ENCODE data around the gene INPP5D.

Gene INPP5D

DNA sequence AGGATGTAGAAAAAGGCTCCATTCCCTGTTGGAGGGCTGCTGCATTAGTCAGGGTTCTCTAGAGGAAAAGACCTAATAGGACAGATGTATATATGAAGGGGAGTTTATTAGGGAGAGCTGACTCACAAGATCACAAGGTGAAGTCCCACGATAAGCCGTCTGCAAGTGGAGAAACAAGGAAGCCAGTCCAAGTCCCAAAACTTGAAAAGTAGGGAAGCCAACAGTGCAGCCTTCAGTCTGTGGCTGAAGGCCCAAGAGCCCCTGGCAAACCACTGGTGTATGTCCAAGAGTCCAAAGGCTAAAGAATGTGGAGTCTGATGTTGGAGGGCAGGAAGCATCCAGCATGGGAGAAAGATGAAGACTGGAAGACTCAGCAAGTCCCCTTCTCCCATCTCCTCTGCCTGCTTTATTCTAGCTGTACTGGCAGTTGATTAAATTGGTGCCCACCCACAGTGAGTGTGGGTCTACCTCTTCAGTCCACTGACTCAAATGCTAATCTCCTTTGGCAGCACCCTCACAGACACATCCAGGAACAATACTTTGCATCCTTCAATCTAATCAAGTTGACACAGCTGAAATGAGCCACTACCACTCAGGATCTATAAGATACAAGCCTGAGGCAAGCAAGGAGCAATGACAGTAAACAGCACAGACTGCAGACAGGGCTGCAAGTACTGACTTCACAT, 161.4 kb downstream of the INPP5D start:
- no peak for DNase-seq

DNA sequence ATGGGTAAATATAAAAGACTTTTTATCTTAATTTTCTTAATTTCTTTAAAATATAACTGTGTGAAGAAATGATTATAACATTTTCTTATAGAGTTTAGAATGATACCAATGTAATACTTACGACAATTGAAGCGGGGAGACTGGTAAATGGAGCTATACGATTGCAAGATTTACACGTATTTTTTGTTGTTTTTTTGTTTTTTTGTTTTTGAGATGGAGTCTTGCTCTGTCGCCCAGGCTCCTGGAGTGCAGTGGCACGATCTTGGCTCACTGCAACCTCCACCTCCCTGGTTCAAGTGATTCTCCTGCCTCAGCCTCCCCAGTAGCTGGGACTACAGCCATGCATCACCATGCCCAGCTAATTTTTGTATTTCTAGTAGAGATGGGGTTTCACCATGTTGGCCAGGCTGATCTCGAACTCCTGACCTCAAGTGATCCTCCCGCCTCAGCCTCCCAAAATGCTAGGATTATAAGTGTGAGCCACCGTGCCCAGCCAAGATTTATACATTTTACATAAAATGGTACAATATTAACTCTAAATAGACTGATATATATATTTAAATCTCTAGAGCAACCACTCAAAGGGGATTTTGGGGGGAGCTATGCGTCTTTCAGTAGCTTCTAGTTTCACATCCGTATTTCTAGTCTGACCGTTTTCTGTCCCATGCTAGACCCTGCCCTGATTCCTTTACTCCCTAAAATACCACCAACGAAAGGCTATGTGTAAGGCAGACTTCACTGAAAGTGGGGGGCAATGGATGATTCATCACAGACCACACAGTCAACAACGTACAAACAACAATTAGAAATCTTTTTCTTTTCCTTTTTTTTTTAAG, 163.1 kb downstream of the INPP5D start:
- DNase-seq = no peak

DNA sequence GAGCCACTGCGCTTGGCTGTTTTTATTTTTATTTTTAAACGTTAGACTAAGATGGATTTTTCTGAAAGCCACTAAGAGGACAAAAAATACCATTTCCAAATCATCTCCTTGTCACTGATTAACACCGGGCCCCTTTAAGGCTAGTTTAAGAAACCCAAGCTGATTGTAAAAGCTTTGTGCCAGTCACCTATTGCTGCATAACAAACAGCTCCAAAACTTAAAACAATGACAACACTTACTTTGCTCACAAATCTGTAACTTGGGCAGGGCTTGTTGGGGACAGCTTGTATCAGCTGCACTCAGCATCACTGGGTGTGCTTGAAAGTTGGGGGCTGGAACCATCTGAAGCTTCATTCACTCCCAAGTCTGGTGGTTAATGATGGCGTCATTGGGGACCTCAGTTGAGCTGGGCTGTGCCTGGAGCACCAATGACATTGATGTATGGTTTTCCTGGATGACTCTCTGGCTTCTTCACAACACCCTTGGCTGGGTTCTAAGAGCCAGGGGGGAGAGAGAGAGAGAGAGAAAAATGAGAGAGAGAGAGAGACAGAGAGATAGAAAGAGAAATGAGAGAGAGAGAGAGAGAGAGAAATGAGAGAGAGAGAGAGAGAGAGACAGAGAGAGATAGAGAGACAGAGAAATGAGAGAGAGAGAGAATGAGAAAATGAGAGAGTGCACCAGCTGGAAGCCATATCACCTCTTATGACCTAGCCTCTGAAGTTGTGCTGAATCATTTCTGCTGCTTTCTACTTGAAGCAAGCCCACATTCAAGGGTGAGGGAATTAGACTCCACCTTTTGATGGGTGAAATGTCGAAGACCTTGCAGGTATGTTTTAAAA, 165.3 kb downstream of the INPP5D start:
- no peak for DNase-seq

- no peak for DNase-seq
These were observed 166.4 kb downstream of the INPP5D start for GRCh38 chr2:233226511-233227031.

- no peak for DNase-seq
These were observed 167.3 kb downstream of the INPP5D start for GRCh38 chr2:233227346-233227978.

DNA sequence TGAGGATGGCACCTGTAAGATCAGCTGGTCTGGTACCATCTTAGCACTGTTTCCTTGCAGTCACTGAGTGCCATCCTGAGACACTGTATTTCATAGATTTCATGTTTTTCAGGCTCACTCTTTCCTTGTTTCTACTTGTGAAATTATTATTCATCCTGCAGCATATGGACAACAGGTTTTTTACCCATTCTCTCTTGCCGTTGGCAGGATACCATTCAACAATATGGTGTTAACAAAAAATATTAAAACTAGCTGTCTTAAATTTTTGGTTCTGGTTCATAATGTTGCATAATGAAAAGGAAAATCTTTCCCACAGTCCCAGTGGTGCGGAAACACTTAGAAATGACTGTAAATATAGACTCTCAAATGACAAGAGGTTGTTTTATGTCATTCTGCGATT, 168.2 kb downstream of the INPP5D start:
- DNase-seq = no peak

- DNase-seq = no peak
These were observed 173.6 kb downstream of the INPP5D start for GRCh38 chr2:233233618-233234230.

- DNase-seq = no peak
These were observed 174.1 kb downstream of the INPP5D start for GRCh38 chr2:233234264-233234663.

DNA sequence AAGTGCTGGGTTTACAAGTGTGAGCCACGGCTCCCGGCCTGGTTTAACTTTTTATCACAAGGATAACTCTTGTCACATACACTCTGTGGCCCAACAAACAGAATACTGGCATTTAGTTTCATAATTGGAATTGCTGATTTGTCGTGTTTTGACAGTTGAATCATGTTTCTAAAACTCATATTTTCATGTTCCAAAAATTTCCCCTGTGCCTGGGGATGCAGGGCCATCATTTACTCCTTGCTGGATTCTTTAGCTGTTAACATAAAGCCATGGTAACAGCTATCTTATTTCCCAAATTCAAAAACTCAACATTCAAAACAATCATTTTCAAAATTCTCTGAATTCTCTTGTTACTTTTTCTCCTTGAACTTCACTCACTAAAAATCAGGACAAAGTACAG, 174.9 kb downstream of the INPP5D start:
- DNase-seq = no peak

GRCh38 chr2:233235977-233236376, 175.8 kb downstream of the INPP5D start:
- DNase-seq = no peak

DNA sequence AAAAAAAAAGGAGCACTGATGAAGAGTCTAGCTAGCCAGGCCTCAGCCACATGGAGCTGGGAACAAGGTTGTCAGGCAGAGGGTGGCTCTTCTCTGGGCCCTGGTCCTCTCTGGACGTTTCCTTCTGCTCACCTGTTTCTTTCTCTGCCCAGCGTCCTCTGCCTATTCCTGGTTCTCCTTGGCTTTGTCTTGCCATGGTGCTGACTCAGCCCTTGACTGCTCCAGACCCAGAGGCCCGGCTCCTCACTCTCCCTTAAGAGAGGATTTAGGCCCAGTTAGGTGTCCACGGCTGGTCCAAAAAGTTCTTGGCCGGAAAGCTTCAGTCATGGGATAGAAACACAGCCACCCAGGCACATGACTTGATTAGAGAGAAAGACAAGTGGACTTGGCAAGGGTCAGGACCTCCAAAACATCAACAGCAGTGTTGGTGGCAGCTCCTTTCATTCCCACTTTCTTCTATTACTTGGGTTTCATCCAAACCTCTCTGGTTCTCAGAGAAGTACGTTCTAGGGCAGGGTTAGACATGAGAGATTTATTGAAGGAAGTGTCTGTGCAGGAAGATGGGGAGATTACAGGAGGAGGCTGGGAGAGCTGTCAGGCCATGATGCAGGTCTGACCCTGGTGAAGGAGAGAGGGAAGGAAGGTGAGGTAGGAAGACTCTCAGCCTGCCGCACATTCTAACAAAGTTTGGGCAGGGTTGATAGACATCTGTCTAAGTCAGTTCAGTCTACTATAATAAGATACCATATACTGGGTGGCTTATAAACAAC, 176.9 kb downstream of the INPP5D start:
- DNase-seq = no peak

DNA sequence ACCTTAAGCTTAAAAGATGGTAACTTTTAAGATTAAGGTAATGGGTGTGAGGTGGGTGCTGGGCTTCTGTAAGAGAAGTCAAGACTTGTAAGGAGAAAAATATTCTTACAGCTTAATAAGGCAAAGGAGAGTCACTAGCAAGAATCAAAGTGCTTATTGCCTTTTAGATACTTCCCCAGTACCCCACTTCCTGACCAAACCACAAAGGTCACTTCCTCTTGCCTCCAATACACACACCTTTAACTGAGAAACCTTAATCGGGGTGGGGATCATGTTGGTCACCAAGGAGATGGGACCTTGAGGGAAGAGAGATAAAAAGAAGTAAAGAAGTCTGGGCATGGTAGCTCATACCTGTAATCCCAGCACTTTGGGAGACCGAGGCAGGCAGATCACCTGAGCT, 180.8 kb downstream of the INPP5D start:
- DNase-seq = peak; percentile 13 to 65

DNA sequence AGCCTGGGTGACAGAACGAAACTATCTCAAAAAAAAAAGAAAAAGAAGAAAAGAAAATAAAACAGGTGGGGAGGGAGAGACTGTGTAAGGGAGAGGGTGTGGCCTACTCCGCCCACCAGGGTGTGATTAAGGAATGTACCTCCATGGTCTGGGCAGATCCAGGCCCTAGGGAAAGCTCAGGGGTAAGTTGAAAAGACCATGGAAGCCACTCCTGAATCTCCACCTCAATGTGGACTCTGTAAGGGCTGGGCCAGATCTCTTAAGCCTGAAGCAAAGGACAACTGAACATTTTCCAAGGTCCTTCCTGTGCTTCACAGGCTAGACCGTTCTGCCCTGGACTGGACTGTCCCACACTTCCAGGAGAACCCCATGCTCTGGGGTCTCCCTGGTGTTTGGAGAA, 181.7 kb downstream of the INPP5D start:
- DNase-seq = no peak

DNA sequence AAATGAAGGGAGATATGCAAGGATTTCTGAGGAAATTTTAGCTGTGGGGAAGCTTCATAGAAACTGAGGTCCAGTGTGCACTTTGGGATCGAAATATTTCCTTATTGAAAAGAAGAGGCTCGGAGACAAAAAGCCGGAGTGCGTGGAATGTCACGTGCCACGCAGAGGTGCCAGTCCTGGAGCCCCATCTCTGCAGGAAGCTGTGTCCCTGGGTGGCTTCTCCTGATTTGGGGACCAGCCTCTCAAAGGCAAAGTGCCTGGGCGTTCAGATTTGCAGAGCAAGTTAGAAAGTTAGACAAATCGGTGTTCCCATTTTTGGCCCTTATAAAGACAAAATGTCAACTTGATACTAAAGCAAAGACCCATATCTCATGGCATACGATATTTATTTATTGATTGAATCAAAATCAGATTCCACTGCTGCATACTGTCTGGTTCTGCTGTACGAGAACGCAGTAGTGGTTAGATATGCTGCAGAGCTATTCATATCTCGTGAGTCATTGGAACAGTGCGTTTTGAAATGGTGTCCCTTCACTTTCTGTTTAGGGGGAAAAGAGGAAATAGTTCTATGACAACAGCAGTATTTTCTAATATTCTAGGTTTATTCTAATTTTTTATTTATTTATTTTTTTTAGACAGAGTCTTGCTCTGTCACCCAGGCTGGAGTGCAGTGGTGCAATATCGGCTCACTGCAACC, 182.2 kb downstream of the INPP5D start:
- DNase-seq = peak in 1 of 2 donors; percentile 15

- DNase-seq = no peak
These were observed 183.2 kb downstream of the INPP5D start for GRCh38 chr2:233243348-233243747.

- no peak for DNase-seq
These were observed 184.7 kb downstream of the INPP5D start for GRCh38 chr2:233244818-233245217.

- DNase-seq = no peak
These were observed 185.3 kb downstream of the INPP5D start for GRCh38 chr2:233245406-233245805.

DNA sequence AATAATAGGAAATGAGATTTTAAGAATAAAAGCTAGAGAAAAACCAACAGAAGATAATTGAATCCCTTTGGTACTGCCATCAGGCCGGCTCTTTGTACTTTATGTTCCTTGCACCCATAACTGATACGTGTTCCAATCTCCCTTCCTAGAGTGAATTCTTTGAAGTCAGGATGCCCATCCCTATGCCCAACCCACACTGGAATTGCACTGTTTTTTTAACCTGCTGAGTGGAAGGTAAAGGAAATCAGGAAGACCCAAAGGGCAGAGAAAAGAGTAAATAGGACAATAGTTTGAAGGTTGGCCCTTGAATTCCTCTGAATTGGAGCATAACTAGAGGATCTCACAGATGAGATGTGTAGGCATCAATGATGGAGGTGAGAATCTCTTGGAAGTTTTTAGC, 187.0 kb downstream of the INPP5D start:
- no peak for DNase-seq

- peak; percentile 27 to 53 for DNase-seq
These were observed 187.6 kb downstream of the INPP5D start for GRCh38 chr2:233247744-233248143.

DNA sequence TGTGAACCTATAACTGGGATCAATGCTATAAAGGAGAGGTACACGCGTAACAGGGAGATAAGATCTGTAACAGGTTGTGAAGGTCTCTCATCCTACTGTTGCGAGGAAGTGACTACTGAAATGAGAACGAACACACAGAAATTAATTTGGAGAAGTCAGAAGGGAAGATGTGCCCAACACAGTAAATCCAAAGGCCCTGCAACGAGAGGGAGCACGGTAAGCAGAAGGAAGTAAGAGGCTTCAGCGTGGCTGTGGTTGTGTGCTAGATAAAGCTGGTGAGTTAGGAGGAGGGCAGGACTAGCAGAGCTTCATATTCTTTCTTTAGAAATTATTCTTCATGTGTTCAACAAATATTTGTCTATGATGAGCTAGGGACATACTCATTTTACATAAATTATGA, 188.9 kb downstream of the INPP5D start:
- DNase-seq = peak; percentile 16 to 28

GRCh38 chr2:233250568-233250967, 190.4 kb downstream of the INPP5D start:
- no peak for DNase-seq

All from CD4-positive, alpha-beta T cell treated with Interferon alpha-2 for 1 hour (primary cell).